Activated naive CD8-positive, alpha-beta T cell treated with anti-CD3 and anti-CD28 coated beads, Interleukin-2, amount 10 ng/mL, durations not matched to agents 7 days and 5 days (primary cell): ENCODE data around the gene OSMR. TPM values are rescaled to one million over a fixed set of nuclear protein-coding genes. Genes with fewer than 3 reads are reported as not detected.
A peak's percentile ranks its signal among the peaks of the same experiment; 100 is the strongest.

ENCODE experiments used
- ATAC-seq: fragments of 150-1000 bp; cut with Tn5 transposase; one replicate; pipeline ENCODE4 v1.10.0; 2021; ENCODE audit warnings: low read depth, moderate library complexity
- POLR2A ChIA-PET: fragments of 350-600 bp; sonication (Branson Sonifier 250); formaldehyde crosslinking; loops from one replicate; lab custom pipeline; 2021; ENCODE audit warnings: antibody characterized with exemption; lab: Charles Lee
- DNase-seq: peaks from one replicate; pipeline ENCODE4 v3.0.0; 2021
- H3K27ac Mint-ChIP-seq: one replicate; pipeline ENCODE4 v1.8.0; 2022; ENCODE audit warnings: mild to moderate bottlenecking, mixed read lengths
- H3K27me3 Mint-ChIP-seq: one replicate; pipeline ENCODE4 v1.8.0; 2022; ENCODE audit warnings: mild to moderate bottlenecking, moderate library complexity, mixed read lengths
- H3K36me3 Mint-ChIP-seq: one replicate; pipeline ENCODE4 v1.8.0; 2021; ENCODE audit warnings: mild to moderate bottlenecking, mixed read lengths
- H3K4me1 Mint-ChIP-seq: one replicate; pipeline ENCODE4 v1.8.0; 2021; ENCODE audit warnings: mixed read lengths
- H3K4me3 Mint-ChIP-seq: one replicate; pipeline ENCODE4 v1.8.0; 2022; ENCODE audit warnings: mild to moderate bottlenecking, moderate library complexity, mixed read lengths
- H3K9me3 Mint-ChIP-seq: one replicate; pipeline ENCODE4 v1.8.0; 2021; ENCODE audit warnings: mixed read lengths
- total RNA-seq, 2 experiments: library from RNA; stranded (reverse); gene quantifications; one replicate each; pipeline ENCODE4 v1.2.3, GENCODE V29; 2021

Gene OSMR
- total RNA-seq, result not detected

DNA sequence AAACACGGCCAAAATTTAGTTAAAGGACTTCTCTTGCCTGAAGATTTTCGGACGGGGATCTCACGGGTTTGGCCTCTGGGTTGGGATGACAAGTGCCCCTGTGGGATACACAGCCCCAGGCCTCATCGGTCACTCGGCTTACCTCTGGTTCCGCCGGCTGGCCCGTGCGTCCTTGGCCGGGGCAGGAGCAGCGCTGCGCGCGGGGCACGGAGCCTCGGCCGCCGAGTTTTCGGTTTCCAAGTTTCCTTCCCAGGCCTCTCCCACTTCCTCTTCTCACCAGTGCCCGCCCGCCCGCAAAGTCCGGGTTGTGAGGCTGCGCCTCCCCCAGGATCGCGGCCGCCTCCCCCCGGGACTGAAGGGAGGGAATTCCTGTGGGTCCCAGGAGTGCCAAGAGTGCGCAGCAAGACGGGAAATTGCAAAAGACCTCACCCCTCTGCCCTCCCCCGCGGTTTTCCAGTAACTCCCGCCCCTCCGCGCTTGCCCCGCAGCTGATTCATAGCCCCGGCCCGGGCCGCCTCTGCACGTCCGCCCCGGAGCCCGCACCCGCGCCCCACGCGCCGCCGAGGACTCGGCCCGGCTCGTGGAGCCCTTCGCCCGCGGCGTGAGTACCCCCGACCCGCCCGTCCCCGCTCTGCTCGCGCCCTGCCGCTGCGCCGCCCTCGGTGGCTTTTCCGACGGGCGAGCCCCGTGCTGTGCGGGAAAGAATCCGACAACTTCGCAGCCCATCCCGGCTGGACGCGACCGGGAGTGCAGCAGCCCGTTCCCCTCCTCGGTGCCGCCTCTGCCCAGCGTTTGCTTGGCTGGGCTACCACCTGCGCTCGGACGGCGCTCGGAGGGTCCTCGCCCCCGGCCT lies at the start of gene OSMR:
TSS of gene OSMR (plus strand) at position 487 of the 853 bp plus-strand sequence. CDS start 23,033 bp downstream, outside the sequence.
- Mint-ChIP-seq H3K27me3 (peaks cover 63% of the 10 kb centered on the region), H3K9me3 (no peaks in the 10 kb centered on the region), H3K27ac (peak within 1 kb of the TSS; percentile 25), H3K36me3 (peaks cover 2% of the 10 kb centered on the region), H3K4me1 (peaks cover 4% of the 10 kb centered on the region), H3K4me3 (peak within 1 kb of the TSS; percentile 77)
- ATAC-seq (no peak), DNase-seq (no peak)
- POLR2A ChIA-PET, result no interaction called here

DNA sequence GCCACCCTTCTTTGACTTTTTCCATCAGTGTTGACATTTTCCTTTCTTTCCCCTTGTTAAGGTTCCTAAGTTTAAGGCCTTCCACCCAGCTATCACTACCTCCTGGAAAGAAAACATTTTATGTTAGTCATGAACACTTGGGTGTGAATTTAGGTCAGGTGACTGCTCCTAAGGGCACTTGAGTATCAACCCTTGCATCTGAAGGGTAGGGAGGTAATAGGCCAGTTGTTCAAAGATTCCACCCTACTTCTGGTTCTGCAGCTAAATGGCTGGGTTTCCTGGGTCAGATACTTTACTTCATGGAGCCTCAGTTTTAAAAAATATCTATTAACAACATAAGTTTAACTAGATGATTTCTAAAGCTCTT lies 49.1 kb upstream of the OSMR start:
- no peak for DNase-seq
- peaks cover 9% of the 10 kb centered on the region for H3K27me3 Mint-ChIP-seq
- no peaks in the 10 kb centered on the region for H3K36me3 Mint-ChIP-seq
- POLR2A ChIA-PET, result no interaction called here
- ATAC-seq, result no peak
- no peaks in the 10 kb centered on the region for H3K4me1 Mint-ChIP-seq
- no peak overlapping the region for H3K27ac Mint-ChIP-seq
- H3K4me3 Mint-ChIP-seq, result no peak overlapping the region
- H3K9me3 Mint-ChIP-seq, result no peaks in the 10 kb centered on the region

DNA sequence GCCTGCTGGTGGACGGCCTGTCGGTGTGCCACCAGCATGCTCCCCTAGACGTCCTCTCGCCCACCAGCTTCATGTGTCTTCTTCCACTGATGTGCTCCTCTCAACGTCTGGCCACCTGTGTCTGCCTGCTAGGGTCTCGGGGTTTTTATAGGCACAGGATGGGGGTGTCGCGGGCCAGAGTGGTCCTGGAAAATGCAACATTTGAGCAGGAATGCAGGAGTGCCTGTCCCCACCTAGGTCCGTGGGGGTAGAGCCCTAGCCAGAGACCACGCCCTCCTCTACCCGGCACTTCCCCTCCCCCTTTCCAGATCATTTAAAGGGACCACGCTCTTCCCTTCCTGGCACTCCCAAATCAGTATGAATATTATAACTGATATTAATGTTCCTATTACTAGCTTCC lies 48.0 kb upstream of the OSMR start:
- H3K27ac Mint-ChIP-seq, result no peak overlapping the region
- no peaks in the 10 kb centered on the region for H3K36me3 Mint-ChIP-seq
- peaks cover 9% of the 10 kb centered on the region for H3K27me3 Mint-ChIP-seq
- ATAC-seq (no peak), DNase-seq (no peak)
- H3K4me3 Mint-ChIP-seq, result no peak overlapping the region
- no peaks in the 10 kb centered on the region for H3K4me1 Mint-ChIP-seq
- no peaks in the 10 kb centered on the region for H3K9me3 Mint-ChIP-seq
- POLR2A ChIA-PET, result no interaction called here

DNA sequence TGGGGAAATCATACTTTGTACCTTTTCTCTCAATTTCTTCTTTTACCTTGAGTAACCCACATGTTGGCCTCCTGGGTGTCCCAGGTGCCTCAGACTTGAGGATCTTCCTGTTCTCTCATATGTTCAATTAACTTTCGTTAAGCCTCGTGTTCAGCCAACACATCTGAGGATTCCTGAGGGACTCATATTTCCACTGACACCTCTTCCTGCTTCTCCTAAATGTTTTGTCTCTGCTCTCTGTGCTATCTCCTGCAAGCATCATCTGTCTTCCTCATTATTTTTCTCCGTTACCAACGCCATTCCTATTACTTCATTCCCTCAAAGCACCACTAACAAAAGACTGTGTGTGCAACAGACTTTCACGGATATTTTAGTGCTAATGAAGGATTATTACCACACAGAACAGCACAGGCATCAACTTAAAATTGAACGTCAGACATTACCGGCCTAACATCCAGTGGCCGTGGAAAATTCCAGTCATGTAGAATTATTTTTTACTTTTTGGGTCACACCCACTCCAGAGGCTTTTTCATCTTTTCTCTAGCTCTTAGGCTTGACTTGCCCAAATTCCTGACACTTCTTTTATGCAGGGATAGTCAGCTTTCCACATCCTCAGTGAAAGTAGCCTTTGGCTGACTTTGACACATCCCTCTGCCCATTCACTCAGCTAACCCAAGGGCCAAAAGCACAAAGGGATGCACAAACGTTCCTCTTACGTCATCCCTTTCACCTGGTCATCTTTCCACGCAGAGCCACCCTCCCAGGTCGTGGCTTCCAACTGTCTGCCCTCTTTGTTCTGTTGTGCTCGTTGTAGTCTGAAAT lies 46.0 kb upstream of the OSMR start:
- ATAC-seq, result no peak
- H3K4me3 Mint-ChIP-seq, result no peak overlapping the region
- peaks cover 5% of the 10 kb centered on the region for H3K27me3 Mint-ChIP-seq
- no peaks in the 10 kb centered on the region for H3K36me3 Mint-ChIP-seq
- H3K9me3 Mint-ChIP-seq, result no peaks in the 10 kb centered on the region
- DNase-seq, result no peak
- H3K27ac Mint-ChIP-seq, result no peak overlapping the region
- POLR2A ChIA-PET, result no interaction called here
- no peaks in the 10 kb centered on the region for H3K4me1 Mint-ChIP-seq

DNA sequence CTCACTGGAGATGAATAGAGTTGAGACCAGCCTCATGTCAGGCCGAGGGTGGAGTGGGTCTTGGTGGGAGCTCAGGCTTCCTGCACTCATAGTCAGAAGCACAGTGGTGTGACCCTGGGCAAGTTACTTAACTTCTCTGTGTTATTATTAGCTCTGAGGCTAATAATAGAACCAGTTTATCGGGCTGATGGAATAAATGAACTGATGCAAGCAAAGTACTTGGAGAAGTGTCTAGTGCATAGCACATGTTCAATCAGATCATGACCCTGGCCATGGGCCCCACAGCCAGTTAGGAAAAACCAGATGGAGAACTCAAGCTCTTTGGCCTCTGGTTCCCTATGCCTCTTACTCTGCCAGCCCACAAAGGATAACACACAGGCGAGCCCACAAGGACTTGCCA lies 45.3 kb upstream of the OSMR start:
- POLR2A ChIA-PET, result no interaction called here
- no peak overlapping the region for H3K4me3 Mint-ChIP-seq
- H3K9me3 Mint-ChIP-seq, result no peaks in the 10 kb centered on the region
- no peaks in the 10 kb centered on the region for H3K4me1 Mint-ChIP-seq
- DNase-seq (no peak), ATAC-seq (no peak)
- H3K27ac Mint-ChIP-seq, result no peak overlapping the region
- no peaks in the 10 kb centered on the region for H3K36me3 Mint-ChIP-seq
- peaks cover 6% of the 10 kb centered on the region for H3K27me3 Mint-ChIP-seq

DNA sequence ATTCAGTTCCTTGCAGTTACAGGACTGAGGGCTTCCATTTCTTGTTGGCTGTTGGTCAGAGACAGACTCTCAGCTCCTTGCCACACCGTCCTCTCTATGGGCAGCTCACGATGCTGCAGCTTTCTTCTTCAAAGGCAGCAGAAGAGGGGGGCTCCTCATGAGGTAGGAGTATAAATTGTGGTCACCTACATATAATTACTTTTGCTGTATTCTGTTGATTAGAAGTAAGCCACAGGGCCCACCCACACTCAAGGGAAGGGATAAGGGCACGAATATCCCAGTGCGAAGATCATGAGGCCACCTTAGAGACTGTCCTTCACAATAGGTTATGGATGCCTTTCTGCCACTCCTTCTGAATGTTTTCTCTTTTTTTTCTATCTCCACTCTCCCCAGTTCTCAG lies 43.7 kb upstream of the OSMR start:
- ATAC-seq (no peak), DNase-seq (no peak)
- no peaks in the 10 kb centered on the region for H3K4me1 Mint-ChIP-seq
- peaks cover 12% of the 10 kb centered on the region for H3K27me3 Mint-ChIP-seq
- H3K4me3 Mint-ChIP-seq, result no peak overlapping the region
- H3K36me3 Mint-ChIP-seq, result no peaks in the 10 kb centered on the region
- POLR2A ChIA-PET, result no interaction called here
- H3K27ac Mint-ChIP-seq, result no peak overlapping the region
- H3K9me3 Mint-ChIP-seq, result no peaks in the 10 kb centered on the region

DNA sequence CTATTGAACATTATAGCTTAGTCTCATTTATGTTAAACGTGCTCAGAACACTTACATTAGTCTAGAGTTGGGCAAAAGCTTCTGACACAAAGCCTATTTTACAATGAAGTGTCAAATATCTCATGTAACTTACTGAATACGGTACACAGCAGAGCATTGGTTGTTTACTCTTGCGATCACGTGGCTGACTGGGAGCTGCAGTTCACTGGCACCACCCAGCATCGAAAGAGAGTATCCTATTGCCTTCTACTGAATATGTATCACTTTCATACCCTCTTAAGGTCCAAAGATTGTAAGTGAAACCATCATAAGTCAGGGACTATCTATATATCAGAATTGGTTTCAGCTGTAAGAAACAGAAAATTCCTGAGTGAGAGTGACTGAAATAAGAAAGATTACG lies 42.6 kb upstream of the OSMR start:
- POLR2A ChIA-PET, result no interaction called here
- Mint-ChIP-seq H3K4me3 (no peak overlapping the region), H3K36me3 (no peaks in the 10 kb centered on the region), H3K27ac (no peak overlapping the region), H3K4me1 (no peaks in the 10 kb centered on the region), H3K9me3 (no peaks in the 10 kb centered on the region), H3K27me3 (peaks cover 12% of the 10 kb centered on the region)
- DNase-seq, result no peak
- ATAC-seq, result no peak

DNA sequence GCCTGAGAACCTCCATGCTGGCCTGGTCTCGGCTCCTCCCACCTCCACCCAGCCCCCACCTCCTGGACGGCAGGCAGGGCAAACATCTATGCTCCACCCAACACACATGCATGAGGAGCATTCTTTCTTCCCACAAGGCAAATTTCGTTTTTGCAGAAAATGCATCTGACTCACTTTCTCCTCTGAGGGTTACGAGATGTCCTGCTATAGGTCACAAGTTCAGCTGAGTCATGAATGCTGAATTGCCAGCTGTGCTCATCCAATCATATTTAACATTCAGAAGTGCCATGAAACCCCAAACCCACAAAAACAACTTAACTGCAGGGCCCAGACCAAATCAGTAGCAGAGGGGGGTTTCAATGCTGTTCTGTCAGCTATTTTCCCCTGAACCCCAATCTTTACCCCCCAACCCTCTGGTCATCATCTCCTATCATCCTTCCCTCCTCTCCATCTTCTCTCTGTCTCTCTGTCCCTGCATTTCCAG lies 39.0 kb upstream of the OSMR start:
- ATAC-seq (no peak), DNase-seq (no peak)
- Mint-ChIP-seq H3K4me1 (no peaks in the 10 kb centered on the region), H3K9me3 (no peaks in the 10 kb centered on the region), H3K36me3 (no peaks in the 10 kb centered on the region), H3K27ac (no peak overlapping the region), H3K27me3 (peaks cover 11% of the 10 kb centered on the region), H3K4me3 (no peak overlapping the region)
- POLR2A ChIA-PET, result no interaction called here

DNA sequence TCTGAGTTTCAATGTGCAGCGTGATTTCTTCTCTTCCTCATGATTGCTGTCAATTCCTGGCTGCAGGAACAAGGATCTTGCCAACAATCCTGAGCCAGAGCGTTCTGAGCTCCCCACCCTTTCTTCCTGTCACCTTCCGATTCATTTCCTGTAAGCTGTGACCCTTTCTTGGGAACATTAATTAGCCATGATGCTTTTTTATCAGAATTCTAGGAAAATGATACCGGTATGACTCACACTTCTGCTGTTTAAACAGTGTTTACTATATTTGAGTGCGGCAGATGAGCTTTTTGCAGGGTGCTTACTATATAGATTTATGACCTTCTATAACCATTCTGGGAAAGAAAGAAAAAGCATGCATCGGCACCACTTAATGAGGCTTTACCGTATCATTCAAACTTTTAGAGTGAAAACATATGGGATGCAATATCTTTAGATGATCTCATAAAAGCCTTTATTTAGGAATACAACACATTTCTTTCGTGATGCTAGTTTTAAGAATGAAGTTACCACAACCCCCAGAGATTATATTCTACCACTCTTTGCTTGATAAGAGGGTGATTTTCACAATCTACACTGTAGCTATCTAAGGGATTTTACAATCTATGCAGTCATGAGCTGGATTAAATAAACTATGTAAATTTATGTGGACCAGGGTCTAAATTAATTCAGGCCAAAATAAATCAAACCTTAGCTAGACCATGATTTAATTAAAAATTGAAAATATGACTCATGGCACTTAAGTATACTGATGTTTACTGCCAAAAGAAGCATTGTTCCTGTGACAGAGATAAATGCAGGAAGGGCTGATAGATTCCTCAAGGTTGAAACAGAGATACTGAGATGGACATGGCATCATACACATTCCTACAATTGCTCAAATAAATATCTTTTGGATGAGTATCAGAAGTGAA lies 38.0 kb upstream of the OSMR start:
- POLR2A ChIA-PET, result interaction anchor here (0.5 kb wide), 1 partner anchor 1949 kb away, joined by 5 read pairs; no protein-coding TSS in a partner anchor
- Mint-ChIP-seq H3K4me1 (no peaks in the 10 kb centered on the region), H3K27me3 (peaks cover 15% of the 10 kb centered on the region), H3K36me3 (no peaks in the 10 kb centered on the region), H3K27ac (no peak overlapping the region), H3K9me3 (no peaks in the 10 kb centered on the region), H3K4me3 (no peak overlapping the region)
- no peak for DNase-seq
- no peak for ATAC-seq

DNA sequence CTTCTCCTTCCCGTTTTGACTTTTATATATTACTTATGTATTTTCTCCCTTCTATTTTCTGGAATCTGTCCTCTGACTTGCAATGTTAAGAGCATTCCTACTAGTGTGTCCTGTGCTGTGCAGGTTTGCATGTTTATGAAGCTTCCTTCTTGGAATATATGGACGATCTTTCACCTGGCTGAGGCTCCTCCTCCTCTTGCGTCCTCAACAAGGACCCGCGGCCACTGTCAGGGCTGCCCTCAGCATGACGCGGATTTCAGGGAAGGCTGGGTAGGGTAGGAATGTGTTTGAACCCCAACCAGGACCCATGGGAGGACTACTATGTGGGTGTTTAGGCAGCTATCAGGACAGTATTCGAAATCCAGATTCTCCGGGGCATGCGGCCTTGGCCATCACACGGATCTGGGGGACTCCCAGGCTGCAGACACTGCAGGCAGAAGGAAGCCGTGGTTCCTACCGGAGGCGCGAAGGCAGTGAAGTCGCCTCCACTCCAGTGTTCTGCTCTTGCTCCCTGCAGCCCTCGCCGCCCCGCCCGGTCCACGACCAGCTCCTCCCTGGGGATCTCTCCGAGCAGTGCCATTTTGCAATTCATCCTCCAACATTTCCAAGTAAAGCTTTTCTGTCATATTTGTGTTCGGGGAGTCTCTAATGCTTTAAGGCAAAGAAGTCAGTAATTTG lies 37.0 kb upstream of the OSMR start:
- DNase-seq (no peak), ATAC-seq (no peak)
- POLR2A ChIA-PET, result interaction anchor here (0.5 to 1.2 kb wide), 2 partner anchors 367 to 1948 kb away, joined by 4 to 5 read pairs; no protein-coding TSS in a partner anchor
- Mint-ChIP-seq H3K36me3 (no peaks in the 10 kb centered on the region), H3K27me3 (peaks cover 18% of the 10 kb centered on the region), H3K9me3 (no peaks in the 10 kb centered on the region), H3K27ac (no peak overlapping the region), H3K4me3 (no peak overlapping the region), H3K4me1 (no peaks in the 10 kb centered on the region)

DNA sequence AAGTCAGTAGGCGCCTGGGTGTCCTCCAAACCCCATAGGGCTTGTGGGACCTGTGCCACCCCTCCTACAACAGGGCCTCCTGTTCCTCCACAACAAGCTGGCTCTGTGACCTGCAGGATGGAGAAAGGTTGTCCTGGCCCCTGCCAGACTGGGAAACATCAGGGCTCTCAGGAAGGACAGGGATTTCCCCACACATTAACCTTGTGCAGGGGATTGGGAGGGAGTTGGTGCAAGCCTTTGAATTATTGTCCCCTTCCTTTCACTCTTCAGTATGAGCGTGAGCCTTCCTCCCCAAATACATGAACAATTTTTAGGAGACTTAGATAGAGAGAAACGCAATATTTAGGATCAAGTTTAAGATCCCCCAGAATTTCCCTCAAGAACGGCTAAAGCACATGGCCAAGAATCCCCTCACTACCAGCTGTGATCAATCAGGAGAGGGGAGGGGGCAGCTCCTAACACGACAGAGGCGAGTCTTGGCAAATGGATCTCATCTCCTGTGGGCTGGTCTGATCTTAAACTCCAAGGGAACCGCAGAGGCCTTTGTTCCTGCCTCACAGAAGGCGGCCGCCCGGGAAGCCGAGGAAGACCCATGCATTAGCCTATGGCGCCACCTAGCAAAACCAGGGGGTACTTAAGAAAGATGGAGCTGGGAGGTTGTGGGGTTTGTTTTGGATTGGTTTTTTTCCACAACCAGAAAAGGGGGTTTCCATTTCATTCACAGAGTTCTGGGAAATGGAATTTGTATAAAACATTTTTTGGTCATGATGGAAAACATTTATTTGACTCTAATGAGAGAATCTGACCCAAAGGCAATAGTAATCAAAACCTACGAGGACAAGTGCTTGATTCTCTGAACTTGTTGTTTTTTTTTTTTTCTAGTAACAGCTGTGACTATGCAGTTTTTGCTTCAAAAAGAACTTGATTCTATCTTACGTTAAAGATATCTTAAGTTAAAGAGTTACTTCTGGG lies 36.1 kb upstream of the OSMR start:
- POLR2A ChIA-PET, result interaction anchor here (1.2 kb wide), 1 partner anchor 368 kb away, joined by 4 read pairs; no protein-coding TSS in a partner anchor
- no peak for ATAC-seq
- H3K4me3 Mint-ChIP-seq, result no peak overlapping the region
- H3K4me1 Mint-ChIP-seq, result no peaks in the 10 kb centered on the region
- H3K9me3 Mint-ChIP-seq, result no peaks in the 10 kb centered on the region
- H3K27ac Mint-ChIP-seq, result no peak overlapping the region
- DNase-seq, result peak; percentile 56
- peaks cover 27% of the 10 kb centered on the region for H3K27me3 Mint-ChIP-seq
- H3K36me3 Mint-ChIP-seq, result no peaks in the 10 kb centered on the region

DNA sequence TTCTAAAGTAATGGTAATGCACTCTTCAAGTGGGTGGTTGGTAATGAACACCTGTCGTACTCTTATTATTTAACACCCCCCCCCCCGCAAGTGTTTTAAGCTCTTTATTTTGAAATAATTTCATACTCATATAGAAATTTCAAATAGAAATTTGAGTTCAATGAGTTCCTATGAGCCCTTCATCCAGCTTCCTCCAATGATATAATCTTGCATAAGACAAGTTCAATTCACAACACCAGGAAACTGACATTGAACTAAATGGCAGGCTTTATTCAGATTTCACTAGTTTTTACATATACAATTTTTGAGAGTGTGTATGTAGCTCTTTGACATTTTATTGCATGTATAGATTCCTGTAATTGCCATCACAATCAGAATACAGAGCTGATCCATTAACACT lies 30.9 kb upstream of the OSMR start:
- DNase-seq, result no peak
- Mint-ChIP-seq H3K36me3 (no peaks in the 10 kb centered on the region), H3K9me3 (no peaks in the 10 kb centered on the region), H3K4me3 (no peak overlapping the region), H3K4me1 (peaks cover 2% of the 10 kb centered on the region), H3K27me3 (peaks cover 48% of the 10 kb centered on the region), H3K27ac (no peak overlapping the region)
- POLR2A ChIA-PET, result no interaction called here
- no peak for ATAC-seq
